ENCODE data around the gene MANSC1. TPM values are rescaled to one million over a fixed set of nuclear protein-coding genes. Genes with fewer than 3 reads are reported as not detected.

MANSC1 gene
- 30.1 TPM for polyA plus RNA-seq
- long read RNA-seq, donor 1, full-length matches to known transcripts: 9 of 9 reads
- long read RNA-seq, donor 1, partial matches to known transcripts: 0 of 9 reads
- long read RNA-seq, donor 1, other reads (novel, unspliced or antisense): 0 of 9 reads
- long read RNA-seq, donor 2, full-length matches to known transcripts: 4 of 4 reads
- long read RNA-seq, donor 2, partial matches to known transcripts: 0 of 4 reads
- long read RNA-seq, donor 2, other reads (novel, unspliced or antisense): 0 of 4 reads
- long read RNA-seq, donor 3: 0 reads
- long read RNA-seq, donor 4, full-length matches to known transcripts: 2 of 2 reads
- long read RNA-seq, donor 4, partial matches to known transcripts: 0 of 2 reads
- long read RNA-seq, donor 4, other reads (novel, unspliced or antisense): 0 of 2 reads
- long read RNA-seq, donor 5, full-length matches to known transcripts: 4 of 23 reads
- long read RNA-seq, donor 5, partial matches to known transcripts: 19 of 23 reads
- long read RNA-seq, donor 5, other reads (novel, unspliced or antisense): 0 of 23 reads
- long read RNA-seq, donor 6, full-length matches to known transcripts: 14 of 20 reads
- long read RNA-seq, donor 6, partial matches to known transcripts: 6 of 20 reads
- long read RNA-seq, donor 6, other reads (novel, unspliced or antisense): 0 of 20 reads
- long read RNA-seq, donor 7, full-length matches to known transcripts: 4 of 11 reads
- long read RNA-seq, donor 7, partial matches to known transcripts: 7 of 11 reads
- long read RNA-seq, donor 7, other reads (novel, unspliced or antisense): 0 of 11 reads
- long read RNA-seq, donor 8, full-length matches to known transcripts: 18 of 32 reads
- long read RNA-seq, donor 8, partial matches to known transcripts: 9 of 32 reads
- long read RNA-seq, donor 8, other reads (novel, unspliced or antisense): 5 of 32 reads
- long read RNA-seq, donor 9, full-length matches to known transcripts: 6 of 6 reads
- long read RNA-seq, donor 9, partial matches to known transcripts: 0 of 6 reads
- long read RNA-seq, donor 9, other reads (novel, unspliced or antisense): 0 of 6 reads
- long read RNA-seq, donor 10, full-length matches to known transcripts: 9 of 16 reads
- long read RNA-seq, donor 10, partial matches to known transcripts: 7 of 16 reads
- long read RNA-seq, donor 10, other reads (novel, unspliced or antisense): 0 of 16 reads
- long read RNA-seq, donor 11, full-length matches to known transcripts: 6 of 11 reads
- long read RNA-seq, donor 11, partial matches to known transcripts: 5 of 11 reads
- long read RNA-seq, donor 11, other reads (novel, unspliced or antisense): 0 of 11 reads

- no CpG with 5 or more reads among the region's 68 CpGs for WGBS (ENCODE audit: insufficient coverage, low lambda C conversion rate)
- DNase-seq: peak; percentile 67 to 83
- Histone ChIP-seq H3K4me1 (ENCODE audit: control insufficient read depth, insufficient read depth, low read length) (peaks cover 15% of the 10 kb centered on the region), H3K4me3 (ENCODE audit: low read length) (peak within 1 kb of the TSS; percentile 92), H3K36me3 (ENCODE audit: control insufficient read depth, insufficient read depth, low read length) (no peaks in the 10 kb centered on the region), H3K27ac (ENCODE audit: low read length) (peak within 1 kb of the TSS; percentile 96), H3K9me3 (ENCODE audit: control insufficient read depth, low read depth, low read length) (peaks cover 3% of the 10 kb centered on the region), H3K27me3 (ENCODE audit: control insufficient read depth, insufficient read depth, low read length) (no peaks in the 10 kb centered on the region)
Measured at GRCh38 chr12:12349711-12350665, at the start of gene MANSC1. Gene MANSC1, minus strand, starts transcription at chr12:12350242. Its CDS starts 6,928 bp downstream, at chr12:12343314.

GRCh38 chr12:12399161-12399560 lies 49.1 kb upstream of the MANSC1 start:
- Histone ChIP-seq H3K36me3 (ENCODE audit: control insufficient read depth, insufficient read depth, low read length) (no peaks in the 10 kb centered on the region), H3K4me1 (ENCODE audit: control insufficient read depth, insufficient read depth, low read length) (peaks cover 12% of the 10 kb centered on the region), H3K9me3 (ENCODE audit: control insufficient read depth, low read depth, low read length) (no peaks in the 10 kb centered on the region), H3K4me3 (ENCODE audit: low read length) (no peak overlapping the region), H3K27ac (ENCODE audit: low read length) (no peak overlapping the region), H3K27me3 (ENCODE audit: control insufficient read depth, insufficient read depth, low read length) (no peaks in the 10 kb centered on the region)
- WGBS (ENCODE audit: insufficient coverage, low lambda C conversion rate): no CpG with 5 or more reads among the region's 1 CpG
- DNase-seq: no peak

- H3K4me3 ChIP-seq (ENCODE audit: low read length): no peak overlapping the region
- H3K27me3 ChIP-seq (ENCODE audit: control insufficient read depth, insufficient read depth, low read length): no peaks in the 10 kb centered on the region
- no peaks in the 10 kb centered on the region for H3K36me3 ChIP-seq (ENCODE audit: control insufficient read depth, insufficient read depth, low read length)
- peaks cover 9% of the 10 kb centered on the region for H3K4me1 ChIP-seq (ENCODE audit: control insufficient read depth, insufficient read depth, low read length)
- WGBS (ENCODE audit: insufficient coverage, low lambda C conversion rate): no CpG with 5 or more reads among the region's 7 CpGs
- H3K27ac ChIP-seq (ENCODE audit: low read length): peak overlapping the region; percentile 0
- H3K9me3 ChIP-seq (ENCODE audit: control insufficient read depth, low read depth, low read length): no peaks in the 10 kb centered on the region
- no peak for DNase-seq
Measured at GRCh38 chr12:12398026-12398859, 48.2 kb upstream of the MANSC1 start.

- no peaks in the 10 kb centered on the region for H3K27me3 ChIP-seq (ENCODE audit: control insufficient read depth, insufficient read depth, low read length)
- DNase-seq: no peak
- H3K4me1 ChIP-seq (ENCODE audit: control insufficient read depth, insufficient read depth, low read length): peaks cover 6% of the 10 kb centered on the region
- no peak overlapping the region for H3K4me3 ChIP-seq (ENCODE audit: low read length)
- H3K9me3 ChIP-seq (ENCODE audit: control insufficient read depth, low read depth, low read length): no peaks in the 10 kb centered on the region
- H3K36me3 ChIP-seq (ENCODE audit: control insufficient read depth, insufficient read depth, low read length): no peaks in the 10 kb centered on the region
- WGBS (ENCODE audit: insufficient coverage, low lambda C conversion rate): no CpG with 5 or more reads among the region's 5 CpGs
- no peak overlapping the region for H3K27ac ChIP-seq (ENCODE audit: low read length)
Measured at GRCh38 chr12:12397184-12397583, 47.1 kb upstream of the MANSC1 start.

- WGBS (ENCODE audit: insufficient coverage, low lambda C conversion rate): 93% methylated on average over 2 of the region's 4 CpGs
- no peak overlapping the region for H3K27ac ChIP-seq (ENCODE audit: low read length)
- H3K27me3 ChIP-seq (ENCODE audit: control insufficient read depth, insufficient read depth, low read length): no peaks in the 10 kb centered on the region
Measured at GRCh38 chr12:12396694-12397093, 46.7 kb upstream of the MANSC1 start.

GRCh38 chr12:12393171-12393570 lies 43.1 kb upstream of the MANSC1 start:
- 83% methylated on average over 1 of the region's 2 CpGs for WGBS (ENCODE audit: insufficient coverage, low lambda C conversion rate)
- H3K27ac ChIP-seq (ENCODE audit: low read length): no peak overlapping the region

More at GRCh38 chr12:12396694-12397093, 46.7 kb upstream of the MANSC1 start:
- no peak for DNase-seq
- Histone ChIP-seq H3K9me3 (ENCODE audit: control insufficient read depth, low read depth, low read length) (no peaks in the 10 kb centered on the region), H3K4me1 (ENCODE audit: control insufficient read depth, insufficient read depth, low read length) (peaks cover 4% of the 10 kb centered on the region), H3K36me3 (ENCODE audit: control insufficient read depth, insufficient read depth, low read length) (no peaks in the 10 kb centered on the region), H3K4me3 (ENCODE audit: low read length) (no peak overlapping the region)

GRCh38 chr12:12392413-12392812 lies 42.4 kb upstream of the MANSC1 start:
- DNase-seq: no peak
- WGBS (ENCODE audit: insufficient coverage, low lambda C conversion rate): 12% methylated on average over 2 of the region's 2 CpGs
- peaks cover 4% of the 10 kb centered on the region for H3K4me1 ChIP-seq (ENCODE audit: control insufficient read depth, insufficient read depth, low read length)
- no peak overlapping the region for H3K27ac ChIP-seq (ENCODE audit: low read length)
- no peak overlapping the region for H3K4me3 ChIP-seq (ENCODE audit: low read length)
- H3K36me3 ChIP-seq (ENCODE audit: control insufficient read depth, insufficient read depth, low read length): no peaks in the 10 kb centered on the region
- no peaks in the 10 kb centered on the region for H3K27me3 ChIP-seq (ENCODE audit: control insufficient read depth, insufficient read depth, low read length)
- H3K9me3 ChIP-seq (ENCODE audit: control insufficient read depth, low read depth, low read length): no peaks in the 10 kb centered on the region

More at GRCh38 chr12:12393171-12393570, 43.1 kb upstream of the MANSC1 start:
- H3K27me3 ChIP-seq (ENCODE audit: control insufficient read depth, insufficient read depth, low read length): no peaks in the 10 kb centered on the region
- no peaks in the 10 kb centered on the region for H3K9me3 ChIP-seq (ENCODE audit: control insufficient read depth, low read depth, low read length)
- DNase-seq: no peak
- H3K4me3 ChIP-seq (ENCODE audit: low read length): no peak overlapping the region
- H3K4me1 ChIP-seq (ENCODE audit: control insufficient read depth, insufficient read depth, low read length): peaks cover 4% of the 10 kb centered on the region
- no peaks in the 10 kb centered on the region for H3K36me3 ChIP-seq (ENCODE audit: control insufficient read depth, insufficient read depth, low read length)

GRCh38 chr12:12387501-12387900 lies 37.5 kb upstream of the MANSC1 start:
- no peak overlapping the region for H3K27ac ChIP-seq (ENCODE audit: low read length)
- no peaks in the 10 kb centered on the region for H3K36me3 ChIP-seq (ENCODE audit: control insufficient read depth, insufficient read depth, low read length)
- no peak overlapping the region for H3K4me3 ChIP-seq (ENCODE audit: low read length)
- DNase-seq: no peak
- peaks cover 2% of the 10 kb centered on the region for H3K9me3 ChIP-seq (ENCODE audit: control insufficient read depth, low read depth, low read length)
- peaks cover 17% of the 10 kb centered on the region for H3K4me1 ChIP-seq (ENCODE audit: control insufficient read depth, insufficient read depth, low read length)
- no peaks in the 10 kb centered on the region for H3K27me3 ChIP-seq (ENCODE audit: control insufficient read depth, insufficient read depth, low read length)
- 100% methylated on average over 1 of the region's 3 CpGs for WGBS (ENCODE audit: insufficient coverage, low lambda C conversion rate)

Measured in large intestine (tissue), 12 donors.